NCI-H226 (cell line): ENCODE results near the gene XYLT2.
A peak's percentile ranks its signal among the peaks of the same experiment; 100 is the strongest.
"Not testable (repeated sequence)": the region's sequence is repeated elsewhere in the genome, so short reads cannot be mapped to it uniquely, and the experiment has no call there.

Source experiments
- DNase-seq: peaks from one replicate; pipeline ENCODE4 v3.0.0-alpha.2; 2015

Gene XYLT2

DNA sequence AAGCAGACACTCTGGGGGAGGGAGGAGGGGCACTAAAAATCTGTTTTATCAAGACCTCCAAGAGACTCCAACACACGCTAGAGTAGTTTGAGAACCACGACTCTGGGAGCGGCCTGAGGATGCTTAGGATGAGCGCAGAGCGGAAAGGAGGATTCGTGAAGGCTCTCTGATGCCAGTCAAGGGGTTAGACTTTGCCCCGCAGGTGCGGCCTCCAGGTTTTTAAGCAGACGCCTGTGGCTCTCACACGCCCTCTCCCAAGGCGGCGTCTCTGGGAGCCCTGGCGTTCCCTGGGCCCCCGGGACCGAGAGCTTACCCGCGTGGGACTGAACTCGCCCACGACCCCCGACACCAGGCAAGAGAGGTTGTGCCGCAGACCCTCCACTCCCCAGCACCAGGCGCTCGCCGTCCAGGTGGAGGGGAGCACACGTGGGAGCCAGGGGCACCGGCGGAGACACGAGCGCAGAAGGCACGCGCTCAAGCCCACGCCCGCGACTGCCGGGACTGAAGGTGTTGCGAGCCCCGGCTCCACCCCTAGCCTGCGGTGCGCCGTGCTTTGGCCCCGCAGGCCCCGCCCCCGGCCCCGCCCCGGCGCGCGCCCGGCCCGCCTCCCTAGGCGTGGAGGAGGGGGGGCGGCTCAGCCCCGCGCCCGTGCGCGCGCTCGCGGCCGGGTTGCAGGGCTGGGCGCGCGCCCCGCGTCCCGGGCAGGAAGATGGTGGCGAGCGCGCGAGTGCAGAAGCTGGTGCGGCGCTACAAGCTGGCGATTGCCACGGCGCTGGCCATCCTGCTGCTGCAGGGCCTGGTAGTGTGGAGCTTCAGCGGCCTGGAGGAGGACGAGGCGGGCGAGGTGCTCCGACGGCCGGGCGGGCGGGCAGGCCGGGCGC lies at the start of gene XYLT2:
Gene XYLT2, plus strand, starts transcription at position 695 of the 881 bp plus-strand sequence. Its CDS starts 15 bp downstream, at position 710.
- DNase-seq: peak; percentile 79

DNA sequence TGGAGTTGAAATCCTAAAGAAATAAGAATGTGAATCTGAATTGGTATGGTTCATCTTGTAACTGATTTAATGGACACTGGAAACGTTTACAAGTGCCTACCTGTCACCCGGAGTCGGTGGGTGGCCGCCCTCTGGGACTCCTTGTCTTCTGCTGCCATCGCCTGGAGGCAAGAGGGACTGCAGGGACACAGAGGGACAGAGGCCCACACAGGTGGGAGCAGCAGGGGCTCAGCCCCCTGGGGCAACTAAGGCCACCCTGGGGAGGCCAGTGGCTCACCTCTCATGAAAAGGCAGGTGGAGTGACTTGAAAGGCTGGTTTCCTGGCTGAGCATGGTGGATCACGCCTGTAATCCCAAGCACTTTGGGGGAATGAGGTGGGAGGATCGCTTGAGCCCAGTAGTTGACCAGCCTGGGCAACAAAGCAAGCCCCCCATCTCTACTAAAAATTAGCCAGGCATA lies 48.5 kb upstream of the XYLT2 start:
- DNase-seq: no peak

DNA sequence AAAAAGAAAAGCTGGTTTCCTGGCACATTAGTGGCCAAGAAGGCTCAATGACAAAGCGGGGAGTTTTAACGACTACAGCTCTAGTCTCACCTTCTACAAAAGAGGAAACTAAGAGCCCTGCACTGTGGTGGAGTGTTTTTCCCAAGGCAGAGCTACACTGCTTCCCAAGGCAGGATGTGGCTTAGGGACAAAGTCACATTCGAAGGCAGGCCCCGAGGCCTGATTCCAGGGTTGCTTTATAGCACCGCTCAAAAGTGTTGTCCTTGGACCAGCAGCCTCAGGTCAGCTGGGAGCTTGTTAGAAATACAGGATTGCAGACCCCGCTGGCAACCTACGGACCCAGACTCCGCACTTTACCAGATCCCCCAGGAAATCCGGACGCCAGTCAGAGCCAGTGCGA lies 47.9 kb upstream of the XYLT2 start:
- no peak for DNase-seq

DNA sequence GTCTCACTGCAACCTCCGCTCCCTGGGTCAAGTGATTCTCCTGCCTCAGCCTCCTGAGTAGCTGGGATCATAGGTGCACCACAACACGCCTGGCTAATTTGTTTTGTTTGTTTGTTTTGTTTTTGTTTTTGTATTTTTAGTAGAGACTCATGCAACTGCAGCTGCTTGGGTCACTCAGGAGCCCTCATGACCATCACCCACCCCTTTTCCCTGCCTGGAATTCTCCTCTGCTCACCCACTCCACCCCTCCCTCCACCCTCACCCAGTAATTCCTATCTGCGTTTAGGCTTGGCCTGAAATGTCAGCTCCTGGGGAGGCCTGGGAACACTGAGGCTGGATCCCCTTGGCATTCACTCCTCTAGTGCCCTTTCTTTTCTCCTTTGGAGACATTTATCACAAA lies 46.1 kb upstream of the XYLT2 start:
- no peak for DNase-seq

DNA sequence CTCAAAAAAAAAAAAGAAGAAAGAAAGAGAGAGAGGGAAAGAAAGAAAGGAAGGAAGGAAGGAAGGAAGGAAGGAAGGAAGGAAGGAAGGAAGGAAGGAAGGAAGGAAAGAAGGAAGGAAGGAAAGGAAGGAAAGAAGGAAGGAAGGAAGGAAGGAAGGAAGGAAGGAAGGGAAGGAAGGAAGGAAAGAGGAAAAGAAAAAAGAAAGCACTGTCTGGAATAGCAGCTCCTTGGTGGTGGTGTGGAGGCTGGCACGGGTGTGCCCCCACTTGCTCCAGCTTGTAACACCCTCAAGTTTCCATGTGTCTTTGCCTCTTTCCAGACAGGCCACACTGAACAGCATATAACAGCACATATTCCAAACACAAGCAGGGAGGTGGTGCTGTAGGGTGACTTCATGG lies 45.1 kb upstream of the XYLT2 start:
- not testable (repeated sequence) for DNase-seq

DNA sequence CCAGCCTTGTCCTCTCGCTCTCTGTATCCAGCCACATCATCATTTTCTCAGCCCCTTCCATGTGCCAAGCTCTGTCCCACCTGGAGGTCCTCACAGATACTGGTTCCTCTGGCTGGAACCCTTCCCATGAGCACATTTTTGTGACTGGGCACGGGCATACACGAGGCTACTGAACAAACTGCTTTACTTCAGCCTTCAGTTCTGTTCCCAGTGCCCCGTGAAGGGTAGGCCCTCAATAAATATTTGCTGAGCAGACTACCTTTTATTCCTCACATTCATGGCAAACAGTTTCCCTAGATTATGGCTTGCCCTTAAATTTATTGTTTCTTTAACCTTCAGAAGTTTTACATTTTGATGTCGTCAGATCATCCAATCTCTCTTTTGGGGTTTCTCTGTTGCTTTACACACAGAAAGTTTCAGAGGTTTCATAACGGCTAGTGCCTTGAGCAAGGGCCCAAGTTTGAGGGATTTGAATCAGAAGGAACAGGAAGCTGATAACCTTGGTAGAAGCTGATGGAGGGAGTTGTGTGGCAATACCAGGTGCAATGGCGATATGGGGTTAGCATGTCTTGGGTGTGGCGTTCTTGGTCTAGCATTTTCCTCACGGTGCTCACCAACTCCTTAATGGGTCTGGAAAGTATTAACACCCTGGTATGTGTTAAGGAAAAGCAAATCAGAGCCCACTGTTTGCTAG lies 43.9 kb upstream of the XYLT2 start:
- no peak for DNase-seq

DNA sequence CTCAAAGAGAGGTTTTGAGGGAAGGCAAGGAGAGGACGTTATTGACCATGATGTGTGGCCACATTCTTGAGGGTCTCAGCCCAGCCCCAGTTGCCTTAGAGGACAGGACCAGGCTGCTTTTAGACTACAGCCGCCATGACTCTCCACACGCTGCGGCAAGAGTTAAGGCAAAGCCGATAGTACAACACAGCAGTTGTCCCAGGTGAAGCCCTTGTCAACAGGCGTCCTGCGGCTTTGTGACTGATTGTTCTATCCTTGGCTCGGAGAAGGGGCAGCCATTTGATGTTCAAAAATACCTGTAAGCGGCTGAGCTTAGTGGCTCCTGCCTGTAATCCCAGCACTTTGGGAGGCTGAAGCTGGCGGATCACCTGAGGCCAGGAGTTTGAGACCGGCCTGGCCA lies 42.9 kb upstream of the XYLT2 start:
- no peak for DNase-seq

DNA sequence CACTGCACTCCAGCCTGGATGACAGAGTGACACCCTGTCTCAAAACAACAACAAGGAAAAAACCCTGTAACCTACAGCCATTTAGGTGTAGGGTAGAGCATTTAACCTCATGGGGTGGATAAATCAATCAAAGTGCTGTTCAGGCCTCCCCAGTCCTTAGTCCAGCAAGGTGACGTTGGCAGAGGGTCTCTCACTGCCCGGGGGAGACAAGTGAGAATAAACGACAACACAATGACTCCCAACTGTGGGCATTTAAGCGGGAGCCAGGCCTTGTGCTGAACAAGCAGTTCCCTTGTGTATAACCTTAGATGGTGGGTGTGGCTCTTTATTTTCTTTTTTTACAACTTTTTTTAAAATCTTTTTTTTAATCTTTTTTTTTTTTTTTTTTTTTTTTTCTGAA lies 42.3 kb upstream of the XYLT2 start:
- no peak for DNase-seq

DNA sequence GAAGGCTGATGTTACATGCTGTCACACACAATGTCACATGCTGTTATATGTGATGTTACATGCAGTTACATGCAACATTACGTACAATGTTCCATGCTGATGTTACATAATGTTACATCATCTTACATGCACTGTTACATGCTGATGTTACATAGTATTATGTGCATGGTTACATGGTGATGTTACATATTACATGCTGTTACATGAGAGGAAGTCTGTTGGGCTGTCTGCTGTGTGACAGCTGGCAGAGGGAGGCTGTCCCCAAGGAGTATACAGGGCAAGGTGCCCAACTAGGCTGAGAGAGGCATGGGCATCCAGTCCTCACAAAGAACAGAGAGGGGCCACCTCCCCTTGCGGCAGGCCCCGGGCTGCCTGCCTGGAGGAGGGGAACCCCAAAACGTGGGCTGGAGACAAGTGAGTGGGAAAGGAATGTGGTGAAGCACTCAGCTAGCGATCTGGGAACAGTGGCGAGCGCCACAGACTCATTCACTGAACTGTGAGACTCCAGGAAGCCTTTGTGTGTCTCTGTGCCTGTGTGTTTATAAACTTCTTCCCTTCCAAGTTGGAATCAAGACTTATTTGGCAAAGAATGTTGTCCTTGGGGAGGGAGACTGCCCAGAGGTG lies 41.0 kb upstream of the XYLT2 start:
- DNase-seq: no peak

DNA sequence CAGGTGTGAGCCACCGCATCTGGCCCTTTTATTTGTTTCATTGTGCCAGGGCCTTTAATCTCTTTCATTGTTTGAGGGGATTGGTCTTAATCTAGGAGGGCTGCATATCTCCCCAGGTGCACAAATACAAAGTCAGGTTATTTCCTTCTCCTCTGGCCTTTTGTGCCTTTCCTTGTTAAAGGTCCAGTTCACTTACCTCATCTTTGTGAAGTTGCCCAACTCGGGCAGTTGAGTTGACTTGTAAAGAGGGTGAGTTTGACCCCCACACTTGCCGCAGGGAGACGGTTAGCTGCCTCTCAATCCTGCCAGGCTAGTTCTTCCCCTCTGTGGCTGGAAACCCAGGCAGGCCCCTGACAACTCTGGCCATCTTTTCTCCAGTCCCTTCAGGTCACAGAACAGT lies 38.3 kb upstream of the XYLT2 start:
- no peak for DNase-seq

DNA sequence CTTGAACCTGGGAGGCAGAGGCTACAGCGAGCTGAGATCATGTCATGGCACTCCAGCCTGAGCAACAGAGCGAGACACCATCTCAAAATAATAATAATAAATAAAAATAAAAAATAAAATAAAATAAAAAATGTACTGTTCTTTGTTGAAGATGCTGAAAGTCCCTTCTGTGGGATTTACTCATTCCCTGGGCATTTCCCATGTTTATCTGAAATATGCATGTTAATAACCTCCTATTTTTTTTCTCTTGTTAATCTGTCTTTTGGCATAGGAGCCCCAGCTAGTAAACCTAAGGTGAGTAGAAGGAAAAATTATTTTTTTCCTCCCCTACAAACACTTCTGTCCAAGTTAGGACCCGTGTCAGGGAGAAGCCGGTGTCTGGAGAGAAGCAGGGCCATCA lies 37.3 kb upstream of the XYLT2 start:
- no peak for DNase-seq

DNA sequence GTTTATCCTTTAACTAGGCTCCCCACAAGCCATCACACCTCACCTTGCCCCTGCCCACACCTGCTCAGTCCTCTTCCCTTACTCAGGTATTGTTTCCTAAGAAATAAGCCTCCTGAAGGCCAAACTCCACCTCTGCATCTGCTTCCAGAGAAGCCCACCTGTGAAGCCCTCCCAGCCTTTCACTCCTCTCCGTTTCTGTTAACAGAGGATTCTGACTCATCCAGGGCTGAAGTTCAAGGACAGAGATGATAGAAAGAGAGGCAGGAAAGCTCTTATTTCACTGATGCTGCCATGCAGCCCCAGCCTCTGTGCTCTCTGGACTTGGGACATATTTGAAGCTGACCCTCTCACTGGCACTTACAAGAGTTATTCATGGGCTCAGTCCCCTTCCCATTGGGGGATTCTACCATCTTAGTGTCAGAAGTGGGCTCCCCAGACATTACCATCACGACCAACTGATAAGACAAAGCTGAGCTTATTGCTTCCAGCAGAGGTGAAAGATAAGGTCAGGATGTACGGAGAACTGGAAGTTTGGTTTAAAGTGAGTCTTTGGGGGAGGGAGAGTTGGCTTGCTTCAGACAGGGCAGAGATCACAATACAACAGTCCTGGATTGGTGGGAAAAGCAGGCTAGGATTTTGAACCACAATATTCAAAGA lies 35.3 kb upstream of the XYLT2 start:
- no peak for DNase-seq

DNA sequence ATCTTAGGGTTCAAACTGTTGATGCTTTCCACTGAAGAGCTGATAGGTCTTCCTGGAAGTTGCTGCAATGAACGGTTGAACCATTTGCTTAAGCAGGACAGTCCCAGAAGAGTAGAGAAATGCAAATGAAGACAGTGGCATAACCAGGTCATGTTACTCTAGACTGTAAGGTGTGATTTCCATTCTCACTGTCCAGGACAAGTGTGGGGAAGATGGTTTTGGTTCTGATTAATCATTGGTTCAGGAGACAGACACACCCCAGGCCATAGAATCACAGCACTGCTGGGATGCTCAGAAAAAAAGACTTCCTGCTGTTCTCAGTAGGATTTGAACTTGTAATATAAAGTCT lies 34.8 kb upstream of the XYLT2 start:
- DNase-seq: no peak

DNA sequence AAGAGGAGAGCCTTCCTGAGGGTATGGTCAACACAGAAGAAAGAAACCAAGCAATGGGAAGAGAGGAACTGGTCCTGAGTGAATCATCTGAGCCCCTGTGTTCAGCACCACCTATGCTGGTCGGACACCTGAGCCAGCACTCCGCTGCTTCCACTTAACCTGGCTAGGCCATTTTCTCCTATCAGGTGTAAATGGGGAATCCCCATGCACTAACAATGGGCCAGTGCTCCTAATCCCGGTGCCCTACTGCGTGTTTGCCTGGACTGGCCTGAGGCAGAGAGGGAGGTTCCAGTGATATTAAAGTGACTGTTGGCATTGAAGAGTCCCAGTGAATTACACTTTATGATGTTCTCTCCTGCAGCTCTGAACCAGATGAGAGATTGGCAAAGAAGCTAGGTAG lies 34.4 kb upstream of the XYLT2 start:
- no peak for DNase-seq

DNA sequence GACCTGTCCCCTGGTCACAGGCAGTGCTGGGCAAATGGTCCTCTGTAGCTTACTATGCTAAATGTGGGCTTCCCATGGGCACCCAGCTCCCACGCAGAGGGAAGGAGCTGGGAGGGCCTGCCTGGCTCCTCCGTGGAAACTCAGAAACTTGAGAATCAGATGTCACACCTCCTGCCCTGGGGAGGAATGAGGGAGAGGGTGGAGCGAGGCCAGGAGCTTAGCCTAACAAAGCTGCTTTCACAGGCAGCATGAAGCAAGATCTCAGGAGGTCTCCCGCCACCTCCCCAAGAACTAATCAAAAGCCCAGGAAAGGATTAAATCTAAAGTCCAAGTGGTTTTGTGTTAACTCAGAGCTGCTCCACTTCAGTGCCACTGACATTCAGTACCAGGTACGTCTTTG lies 33.6 kb upstream of the XYLT2 start:
- DNase-seq: no peak

DNA sequence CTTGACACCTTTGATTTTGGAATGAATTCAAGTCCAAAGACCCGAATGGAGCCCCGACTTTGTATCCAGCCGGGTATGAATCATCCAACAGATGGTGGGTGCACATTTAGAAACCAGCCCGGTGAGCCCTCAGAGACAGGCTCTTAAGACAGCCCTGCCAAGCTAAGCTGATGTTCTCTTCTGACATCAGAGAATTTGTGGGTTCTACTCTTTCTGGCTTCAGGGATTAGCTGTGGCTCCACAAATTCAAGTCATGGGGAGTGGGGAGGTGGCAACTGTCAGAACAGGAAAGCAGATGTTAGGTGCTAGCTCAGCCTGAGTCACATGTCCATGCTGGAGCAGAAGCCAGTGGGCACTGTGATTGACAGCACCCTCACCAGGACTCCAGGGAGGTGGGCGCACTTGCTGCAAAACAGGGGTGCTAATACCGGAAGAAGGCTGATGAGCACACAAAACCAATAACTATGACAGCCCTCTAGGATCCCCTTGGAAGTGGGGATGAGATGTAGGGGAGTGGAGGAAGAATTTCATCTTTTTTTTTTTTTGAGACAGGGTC lies 31.4 kb upstream of the XYLT2 start:
- no peak for DNase-seq

DNA sequence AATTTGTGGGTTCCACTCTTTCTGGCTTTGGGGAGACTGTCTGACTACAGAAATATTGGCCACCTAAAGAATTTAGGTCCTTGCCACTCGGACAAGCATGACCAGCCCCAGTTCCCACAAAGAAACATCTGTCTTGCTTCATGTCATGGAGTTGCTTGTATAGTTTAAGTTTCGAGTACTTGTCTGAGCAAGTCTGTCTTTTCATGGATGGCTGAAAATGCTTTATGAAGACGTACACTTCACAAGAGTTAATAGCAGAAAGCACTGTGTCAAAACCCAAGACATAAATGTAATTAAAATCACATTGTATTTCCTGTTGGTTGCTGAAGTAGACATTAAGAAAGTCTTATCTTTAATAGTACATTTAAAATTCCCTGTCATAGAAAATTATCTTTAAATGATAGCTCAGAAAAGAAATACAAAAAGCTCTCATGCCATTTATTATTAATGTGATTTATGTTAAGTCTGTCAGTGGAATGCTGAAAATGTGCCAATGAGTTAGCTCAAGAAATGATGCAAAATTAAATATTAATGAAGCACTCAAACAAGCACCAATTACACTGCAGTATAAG lies 29.8 kb upstream of the XYLT2 start:
- DNase-seq: no peak

DNA sequence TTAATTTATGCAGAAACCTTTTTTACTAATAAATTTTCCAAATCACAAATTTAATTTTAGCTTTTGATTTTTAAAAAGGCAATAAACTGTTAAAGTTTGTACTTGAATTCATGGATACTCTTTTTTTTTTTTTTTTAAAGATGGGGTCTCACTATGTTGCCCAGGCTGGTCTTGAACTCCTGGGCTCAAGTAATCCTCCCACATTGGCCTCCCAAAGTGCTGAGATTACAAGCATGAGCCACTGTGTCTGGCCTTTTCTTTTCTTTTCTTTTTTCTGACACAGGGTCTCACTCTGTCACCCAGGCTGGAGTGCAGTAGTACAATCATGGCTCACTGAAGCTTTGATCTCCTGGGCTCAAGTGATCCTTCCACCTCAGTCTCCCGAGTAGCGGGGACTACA lies 29.3 kb upstream of the XYLT2 start:
- DNase-seq: not testable (repeated sequence)

DNA sequence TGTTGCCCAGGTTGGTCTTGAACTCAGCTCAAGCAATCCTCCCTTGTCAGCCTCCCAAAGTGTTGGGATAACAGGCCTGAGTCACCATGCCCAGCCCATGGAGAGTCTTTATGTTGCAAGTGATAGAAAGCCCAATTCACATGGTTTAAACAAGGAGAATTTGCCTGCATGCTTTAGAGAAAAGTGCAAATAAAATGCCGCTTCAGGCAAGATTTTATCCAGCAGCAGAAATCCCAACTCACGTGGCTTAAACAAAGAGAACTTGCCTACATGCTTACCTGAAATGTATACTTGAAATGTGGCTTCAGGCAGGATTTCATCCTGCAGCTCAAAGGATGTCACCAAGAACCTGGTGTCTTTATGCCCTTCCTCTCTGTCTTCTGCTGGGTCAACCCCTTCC lies 28.8 kb upstream of the XYLT2 start:
- DNase-seq: no peak

DNA sequence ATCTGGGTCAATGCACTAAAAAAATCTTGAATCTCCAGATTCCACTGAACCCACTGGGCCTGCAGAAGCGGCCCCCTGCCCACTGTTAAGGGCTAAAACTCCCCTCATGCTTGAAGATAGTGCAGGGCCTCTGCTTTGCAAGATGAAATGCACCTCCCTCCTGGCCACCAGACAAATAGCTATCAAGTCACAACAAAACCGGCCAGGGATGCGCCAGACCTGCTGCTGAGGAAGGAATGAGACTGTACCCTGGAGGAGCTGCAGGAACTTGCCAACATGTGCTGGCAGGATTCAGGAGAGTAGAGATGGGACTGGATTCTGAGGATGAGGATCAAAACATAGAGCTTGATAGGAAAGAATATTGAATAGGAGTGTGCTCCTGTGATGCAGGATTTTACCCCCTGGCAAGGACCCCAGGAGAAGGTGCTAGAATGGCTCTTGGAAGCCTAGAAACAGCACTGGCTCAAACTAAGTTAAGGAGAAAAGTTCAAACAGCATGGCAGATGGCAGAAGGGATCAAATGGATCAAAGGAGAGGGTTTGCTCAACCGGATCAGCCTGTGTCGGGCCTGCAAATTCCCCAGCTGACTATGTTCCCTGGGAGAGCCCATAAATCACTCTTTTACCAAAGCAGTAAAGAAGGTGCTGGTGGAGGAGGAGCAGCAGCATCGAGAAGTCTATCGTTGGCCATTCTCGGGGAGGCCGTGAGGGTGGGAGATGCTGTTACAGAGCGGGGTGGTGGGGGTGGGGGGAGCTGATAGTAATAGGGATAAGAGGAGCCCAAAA lies 27.2 kb upstream of the XYLT2 start:
- no peak for DNase-seq

DNA sequence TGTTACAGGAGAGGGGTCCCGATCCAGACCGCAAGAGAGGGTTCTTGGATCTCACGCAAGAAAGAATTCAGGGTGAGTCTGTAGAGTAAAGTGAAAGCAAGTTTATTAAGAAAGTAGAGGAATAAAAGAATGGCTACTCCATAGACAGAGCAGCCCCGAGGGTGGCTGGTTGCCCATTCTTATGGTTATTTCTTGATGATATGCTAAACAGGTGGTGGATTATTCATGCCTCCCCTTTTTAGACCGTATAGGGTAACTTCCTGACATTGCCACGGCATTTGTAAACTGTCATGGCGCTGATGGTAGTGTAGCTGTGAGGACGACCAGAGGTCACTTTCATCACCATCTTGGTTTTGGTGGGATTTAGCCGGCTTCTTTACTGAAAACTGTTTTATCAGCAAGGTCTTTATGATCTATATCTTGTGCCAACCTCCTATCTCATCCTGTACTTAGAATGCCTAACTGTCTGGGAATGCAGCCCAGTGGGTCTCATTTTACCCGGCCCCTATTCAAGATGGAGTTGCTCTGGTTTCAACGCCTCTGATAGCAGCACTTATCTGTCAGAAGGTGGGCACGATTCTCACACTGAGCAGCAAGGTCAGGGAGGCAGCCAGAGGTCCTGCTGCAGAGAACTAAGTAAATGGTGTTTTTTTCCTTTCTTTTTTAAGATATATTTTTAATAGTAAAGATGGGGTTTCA lies 26.5 kb upstream of the XYLT2 start:
- DNase-seq: no peak
